KBM-7 (cell line): Measurements from ENCODE around the gene EIF2A.
"Not testable (repeated sequence)": the region's sequence is repeated elsewhere in the genome, so short reads cannot be mapped to it uniquely, and the experiment has no call there.

Experiments used
- DNase-seq: peaks from one replicate; pipeline ENCODE4 v3.0.0-alpha.2; 2015
- in situ Hi-C: fragments of 300-500 bp; cut with MboI; formaldehyde crosslinking; loops from 2 replicates; pipeline ENCODE4 v1.14.3; 2020; ENCODE audit warnings: low sequenced_read_pairs, low pct_unique_long_range_greater_than_20kb, mixed read lengths

Gene EIF2A

GRCh38 chr3:150597646-150598045, 51.1 kb downstream of the EIF2A start:
- no peak for DNase-seq
- in situ Hi-C loops = no loop called here

- in situ Hi-C loops = no loop called here
- peak; percentile 55 for DNase-seq
These were observed 53.2 kb downstream of the EIF2A start for GRCh38 chr3:150599611-150600297.

DNA sequence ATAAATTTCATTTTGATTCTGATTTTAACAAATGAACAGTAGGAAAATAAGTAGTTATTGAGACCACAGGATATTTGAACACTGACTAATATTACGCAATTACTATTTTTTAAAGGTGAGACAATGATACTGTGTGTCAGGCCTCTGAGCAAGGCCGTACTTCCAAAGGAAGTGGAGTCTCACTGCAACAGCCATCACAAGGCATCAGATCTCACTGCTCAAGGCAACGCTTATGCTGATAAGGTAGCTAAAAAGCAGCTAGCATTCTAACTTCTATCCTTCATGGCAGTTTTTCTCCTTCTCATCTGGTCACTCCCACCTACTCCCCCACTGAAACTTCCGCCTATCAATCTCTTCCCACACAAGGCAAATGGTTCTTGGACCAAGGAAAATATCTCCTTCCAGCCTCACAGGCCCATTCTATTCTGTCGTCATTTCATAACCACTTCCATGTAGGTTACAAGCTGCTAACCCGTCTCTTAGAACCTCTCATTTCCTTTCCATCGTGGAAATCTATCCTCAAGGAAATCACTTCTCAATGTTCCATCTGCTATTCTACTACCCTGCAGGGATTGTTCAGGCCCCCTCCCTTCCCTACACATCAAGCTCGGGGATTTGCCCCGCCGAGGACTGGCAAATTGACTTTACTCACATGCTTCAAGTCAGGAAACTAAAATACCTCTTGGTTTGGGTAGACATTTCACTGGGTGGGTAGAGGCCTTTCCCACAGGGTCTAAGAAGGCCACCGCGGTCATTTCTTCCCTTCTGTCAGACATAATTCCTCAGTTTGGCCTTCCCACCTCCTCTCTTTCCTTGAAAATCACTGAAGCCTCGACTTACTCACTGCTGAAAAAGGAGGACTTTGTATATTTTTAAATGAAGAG, 54.3 kb downstream of the EIF2A start:
- in situ Hi-C loops = not testable (repeated sequence)
- DNase-seq = peak; percentile 31

DNA sequence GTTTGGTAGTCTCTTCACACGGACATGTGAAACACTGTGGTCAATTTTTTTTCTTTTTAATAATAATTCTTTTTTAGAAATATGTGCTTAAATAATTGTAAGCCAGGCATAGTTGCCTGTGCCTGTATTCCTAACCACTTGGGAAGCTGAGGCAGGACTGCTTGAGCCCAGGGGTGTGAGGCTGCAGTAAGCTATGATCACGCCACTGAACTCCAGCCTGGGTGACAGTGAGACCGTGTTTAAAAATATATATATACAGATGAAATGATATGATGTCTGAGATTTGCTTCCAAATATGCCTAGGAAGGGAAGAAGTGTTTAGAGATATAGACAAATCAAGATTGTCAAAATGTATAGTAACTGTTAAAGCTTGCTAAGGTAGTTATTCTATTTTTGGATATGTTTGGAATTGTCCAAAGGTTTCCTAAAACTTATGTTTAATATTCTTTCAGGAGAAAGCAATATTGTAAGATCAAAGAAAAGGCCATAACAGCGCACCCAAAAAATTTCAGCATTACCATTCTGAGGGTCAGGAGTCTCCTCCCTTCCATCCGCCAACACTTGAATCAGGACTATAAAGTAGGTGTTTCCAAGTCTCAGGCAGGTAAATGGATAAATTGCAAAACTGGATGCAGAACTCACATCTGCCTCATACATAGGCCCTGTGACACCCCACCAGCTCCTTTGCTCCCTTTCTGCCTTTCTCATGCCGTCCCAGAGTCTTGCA, 56.0 kb downstream of the EIF2A start:
- in situ Hi-C loops = no loop called here
- DNase-seq = no peak

DNA sequence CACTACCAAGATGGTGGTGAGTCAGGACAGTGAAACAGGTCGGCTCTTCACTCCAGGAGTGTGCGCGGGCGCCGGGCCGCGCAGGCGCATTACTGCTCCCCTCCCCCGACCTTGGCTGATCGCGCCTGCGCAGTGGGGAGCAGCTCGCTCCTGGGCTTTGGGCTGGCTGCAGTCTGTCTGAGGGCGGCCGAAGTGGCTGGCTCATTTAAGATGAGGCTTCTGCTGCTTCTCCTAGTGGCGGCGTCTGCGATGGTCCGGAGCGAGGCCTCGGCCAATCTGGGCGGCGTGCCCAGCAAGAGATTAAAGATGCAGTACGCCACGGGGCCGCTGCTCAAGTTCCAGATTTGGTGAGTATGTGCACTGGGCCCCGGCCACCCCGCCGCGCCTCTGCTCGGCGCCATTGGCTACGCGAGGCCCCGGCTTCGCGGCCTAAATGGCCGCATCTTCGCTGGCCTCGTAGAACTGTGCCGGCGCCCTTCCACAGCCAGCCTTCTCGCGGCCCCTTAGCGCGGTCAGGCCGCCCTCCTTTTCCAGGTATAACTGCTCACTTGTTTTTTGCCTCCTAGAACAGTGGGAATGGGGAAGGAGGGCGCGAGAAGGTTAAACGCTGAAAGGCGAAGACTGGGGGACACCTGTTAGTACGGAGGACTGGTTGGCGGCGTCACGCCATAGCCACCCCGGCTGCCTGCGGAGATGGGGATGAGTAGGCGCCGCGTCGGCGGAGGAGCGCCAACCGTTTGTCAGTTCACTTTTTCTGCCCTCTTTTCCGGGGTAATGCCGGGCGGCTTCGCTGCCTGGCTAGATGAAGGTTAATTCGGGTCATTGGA, 56.8 kb downstream of the EIF2A start, which contains the start of gene SELENOT:
Gene SELENOT (plus strand): TSS at position 169 of the 827 bp plus-strand sequence. CDS start 42 bp downstream, at position 211.
- DNase-seq = peak; percentile 98
- in situ Hi-C loops = no loop called here

DNA sequence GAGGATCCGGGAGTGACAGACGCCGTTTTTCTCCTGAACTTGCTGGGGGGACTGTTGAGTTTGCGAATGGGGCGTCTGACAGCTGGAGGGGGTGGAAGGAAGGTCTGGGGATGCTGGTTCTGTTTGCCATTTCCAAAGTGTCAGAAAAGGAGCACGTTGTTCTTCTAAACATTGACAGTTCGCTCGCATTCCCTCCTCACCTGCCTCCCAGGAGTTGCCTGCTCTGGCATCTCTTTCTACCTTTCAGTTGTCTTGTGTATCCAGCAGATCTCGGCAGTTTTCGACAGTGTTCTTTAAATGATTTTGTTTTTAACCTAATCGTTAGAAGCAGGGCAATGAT, 57.4 kb downstream of the EIF2A start:
- DNase-seq = no peak
- in situ Hi-C loops = no loop called here

GRCh38 chr3:150605998-150606641, 59.5 kb downstream of the EIF2A start:
- in situ Hi-C loops = no loop called here
- peak; percentile 89 for DNase-seq

- DNase-seq = no peak
- in situ Hi-C loops = no loop called here
These were observed 60.9 kb downstream of the EIF2A start for GRCh38 chr3:150607267-150608065.

- in situ Hi-C loops = no loop called here
- DNase-seq = no peak
These were observed 63.4 kb downstream of the EIF2A start for GRCh38 chr3:150609988-150610387.

- no peak for DNase-seq
- in situ Hi-C loops = no loop called here
These were observed 64.2 kb downstream of the EIF2A start for GRCh38 chr3:150610785-150611184.

DNA sequence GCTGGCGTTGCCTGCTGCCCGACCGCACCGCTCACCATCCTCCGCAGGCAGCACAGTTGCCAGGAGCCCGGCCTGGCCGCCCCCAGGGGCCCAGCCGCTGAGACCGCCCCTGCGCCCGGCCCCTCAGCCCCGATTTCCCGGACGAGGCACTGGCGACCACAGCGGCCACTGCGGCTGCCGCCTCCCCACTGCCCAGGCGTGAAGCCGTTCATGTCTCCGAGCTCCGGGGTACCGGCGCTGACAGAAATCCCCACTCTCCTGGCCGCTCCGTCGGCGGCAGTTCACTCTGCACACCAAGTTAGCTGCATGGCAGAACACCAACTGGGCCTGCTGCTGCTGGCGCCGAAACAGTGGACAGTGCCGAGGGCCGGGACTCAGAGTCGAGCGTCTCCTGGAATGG, 65.1 kb downstream of the EIF2A start:
- in situ Hi-C loops = no loop called here

DNA sequence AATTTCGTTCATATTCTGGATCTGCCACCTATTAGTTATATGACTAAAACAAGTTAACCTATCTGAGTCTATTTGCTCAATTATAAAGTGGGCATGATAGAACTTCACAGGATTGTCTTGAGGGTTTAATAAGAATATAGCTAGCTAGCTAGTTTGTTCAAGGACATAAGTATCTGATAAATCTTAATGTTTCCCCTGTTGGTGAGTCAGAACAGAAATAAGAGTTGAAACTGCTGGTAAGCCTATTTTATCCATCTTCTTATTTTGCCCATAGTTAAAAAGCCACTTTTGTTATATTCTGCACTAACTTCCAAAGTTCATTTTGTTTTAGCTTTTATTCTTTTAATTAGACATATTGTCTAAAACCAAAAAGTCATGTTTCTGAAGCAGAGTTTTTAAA, 65.9 kb downstream of the EIF2A start:
- in situ Hi-C loops = no loop called here
- no peak for DNase-seq

More for the DNA sequence above, 65.1 kb downstream of the EIF2A start:
- DNase-seq = no peak

- in situ Hi-C loops = no loop called here
- DNase-seq = no peak
These were observed 66.4 kb downstream of the EIF2A start for GRCh38 chr3:150613034-150613433.

GRCh38 chr3:150613709-150614480, 67.3 kb downstream of the EIF2A start:
- in situ Hi-C loops = no loop called here
- no peak for DNase-seq

DNA sequence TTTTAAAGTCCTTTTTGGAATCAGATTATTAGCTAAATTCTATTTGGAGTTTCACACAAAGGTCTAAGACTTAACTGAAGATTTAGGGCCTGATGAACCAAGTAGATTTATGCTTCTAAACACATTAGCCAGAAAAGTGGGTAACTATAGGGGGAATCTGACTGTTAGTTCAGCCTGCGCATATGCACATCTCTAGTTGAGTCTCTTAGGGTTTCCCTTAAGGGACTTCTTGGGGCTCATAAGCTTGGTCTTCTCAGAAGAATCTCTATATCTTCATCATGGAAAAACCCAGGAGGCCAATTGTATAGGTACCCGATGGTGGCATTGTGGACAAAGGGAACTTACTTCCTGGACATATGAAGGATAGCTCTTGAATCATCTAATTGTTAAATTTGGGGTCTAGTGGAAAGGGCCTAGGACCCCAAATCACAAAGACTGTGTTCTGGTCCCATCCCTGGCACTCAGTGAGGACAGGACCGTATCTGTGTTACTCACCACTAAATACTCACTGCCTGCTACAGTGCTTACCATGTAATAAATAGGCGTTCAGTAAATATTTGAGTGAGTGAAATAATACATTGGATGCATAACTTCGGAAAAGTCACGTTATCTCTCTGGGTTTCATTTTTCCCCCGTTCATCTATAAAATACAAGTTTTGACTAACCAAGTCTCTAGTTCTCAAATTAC, 73.6 kb downstream of the EIF2A start:
- no peak for DNase-seq
- in situ Hi-C loops = no loop called here

GRCh38 chr3:150622955-150623354, 76.4 kb downstream of the EIF2A start:
- DNase-seq, in situ Hi-C loops: not testable (repeated sequence)

DNA sequence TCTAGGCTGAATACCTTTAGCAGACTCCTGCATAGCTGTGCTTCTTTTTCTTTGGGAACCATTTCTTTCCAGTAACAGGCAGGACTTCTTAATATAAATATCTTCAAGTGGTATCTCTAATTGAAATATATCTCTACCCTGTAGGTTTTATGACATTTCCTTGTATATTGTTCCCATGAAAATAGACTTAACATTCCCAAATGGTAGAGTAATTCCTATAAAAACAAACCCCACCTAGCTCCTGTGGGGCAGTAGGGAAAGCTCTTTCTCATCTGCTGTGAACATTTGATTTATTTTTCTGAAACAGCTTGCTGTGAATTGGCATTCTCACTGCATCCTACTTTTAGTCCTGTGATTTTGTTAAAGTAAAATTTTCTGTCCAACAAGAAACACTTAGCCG, 77.4 kb downstream of the EIF2A start:
- in situ Hi-C loops = no loop called here
- DNase-seq = no peak
